ENCODE results near the gene FOXJ1. TPM values are rescaled to one million over a fixed set of nuclear protein-coding genes. Genes with fewer than 3 reads are reported as not detected.

The FOXJ1 gene
- polyA plus RNA-seq, 2 of the 4 experiments (the other 2 are of a cell fraction) = 0.09 to 0.50 TPM

DNA sequence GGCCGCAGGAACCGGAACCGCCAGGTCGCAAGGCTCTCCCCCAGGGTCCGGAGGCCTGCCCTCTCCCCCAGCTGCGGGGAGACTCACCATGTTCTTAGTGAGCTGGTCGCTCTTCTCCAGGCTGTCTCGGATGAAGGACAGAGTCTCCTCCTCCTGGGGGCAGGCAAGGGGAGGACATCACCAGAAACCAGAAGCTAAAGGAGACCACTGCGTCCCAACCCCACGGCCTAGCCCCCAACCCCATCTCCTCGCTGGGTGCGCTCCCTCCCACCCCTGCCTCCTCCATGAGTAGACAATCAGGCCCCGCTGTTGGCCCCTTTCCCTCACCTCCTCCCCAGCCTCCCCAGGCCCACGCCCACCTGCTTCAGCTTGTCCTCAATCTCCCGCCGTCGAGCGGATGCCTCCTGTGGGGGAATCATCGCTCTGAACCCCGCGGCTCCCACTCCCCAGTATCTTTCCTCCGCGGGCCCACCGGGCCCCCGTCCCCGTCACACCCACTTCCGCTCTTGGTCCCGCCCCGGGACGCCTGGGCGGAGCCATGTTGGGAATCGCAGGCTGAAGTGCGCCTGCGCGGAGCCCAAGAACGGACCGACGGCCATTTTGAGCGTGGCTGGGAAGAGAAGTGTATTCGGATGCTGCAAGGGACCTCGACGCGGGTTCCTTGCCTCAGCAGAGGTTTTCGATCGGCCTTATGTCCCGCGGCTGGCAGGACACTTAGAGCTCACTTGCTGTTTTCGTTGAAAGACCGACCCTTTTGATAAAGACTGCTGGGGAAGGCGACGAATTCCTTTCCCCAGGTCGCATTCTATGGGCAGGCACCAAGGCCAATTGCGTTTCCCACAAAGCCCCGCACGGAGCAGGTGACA lies 37.5 kb downstream of the FOXJ1 start, which contains the start of gene EXOC7 (continued):
- TF ChIP-seq CBX2 (IDR thresholded peaks at IDR 0.05; ENCODE audit: borderline replicate concordance, low read depth) = no peak
- TF ChIP-seq, protein P1, sequence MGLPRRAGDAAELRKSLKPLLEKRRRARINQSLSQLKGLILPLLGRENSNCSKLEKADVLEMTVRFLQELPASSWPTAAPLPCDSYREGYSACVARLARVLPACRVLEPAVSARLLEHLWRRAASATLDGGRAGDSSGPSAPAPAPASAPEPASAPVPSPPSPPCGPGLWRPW (IDR thresholded peaks at IDR 0.05) = no peak
- peak; percentile 79 for TF ChIP-seq HOXB13 (CRISPR knock-in tag; IDR thresholded peaks at IDR 0.05; ENCODE audit: low read depth)
- no peak for TF ChIP-seq RCOR1 (IDR thresholded peaks at IDR 0.05; ENCODE audit: low read depth, low read length)
- peak; percentile 1 for TF ChIP-seq ZFP36 (IDR thresholded peaks at IDR 0.05; ENCODE audit: borderline replicate concordance, partially characterized antibody)

DNA sequence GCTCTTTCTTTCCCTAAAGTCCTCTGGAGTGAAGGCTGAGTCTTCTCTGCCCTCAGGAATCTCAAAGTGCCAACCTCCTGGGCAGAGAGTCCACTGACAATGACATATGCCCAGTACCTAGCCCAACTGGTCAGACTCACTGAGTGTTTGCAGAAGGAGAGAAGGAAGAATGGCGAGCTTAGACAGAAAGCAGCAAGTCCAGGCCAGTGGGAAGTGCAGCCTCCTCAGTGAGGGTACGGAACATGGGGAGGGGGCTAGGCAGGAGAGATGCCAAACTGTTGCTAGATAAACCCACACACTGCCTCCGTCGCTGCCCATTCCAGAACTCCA lies 38.1 kb downstream of the FOXJ1 start:
- ATAC-seq (peak; percentile 14 to 17; a peak in 3 of 6 replicates), FAIRE-seq (no peak), DNase-seq (ENCODE audit: low read depth in 1 of 2, low spot score in 1 of 2) (no peak)
- WGBS (ENCODE audit: missing lambda C conversion rate) = 6% methylated on average over 4 of the region's 4 CpGs
- ChIA-PET POLR2A (interaction anchor here (1.1 to 1.2 kb wide), 2 partner anchors 23 to 248 kb away, joined by 4 to 5 read pairs; partner anchors contain the start of gene WBP2), CTCF (interaction anchor here (0.6 to 38.7 kb wide), 15 partner anchors 9 to 314 kb away, joined by 3 to 755 read pairs (median 6); partner anchors contain the start of gene ZACN)
- peak overlapping the region; percentile 82 for H3K4me2 ChIP-seq
- peak overlapping the region; percentile 69 for H3K4me3 ChIP-seq
- peaks cover 11% of the 10 kb centered on the region for H3K4me1 ChIP-seq
- TF ChIP-seq RARB (CRISPR knock-in tag; IDR thresholded peaks at IDR 0.05) (no peak), MYC (IDR thresholded peaks at IDR 0.05; ENCODE audit: borderline replicate concordance, low read length) (no peak), ZC3H11A (IDR thresholded peaks at IDR 0.05) (no peak), EHMT2 (IDR thresholded peaks at IDR 0.05; ENCODE audit: low read depth) (no peak), JUN (IDR thresholded peaks at IDR 0.05) (no peak), ZSCAN20 (CRISPR knock-in tag; IDR thresholded peaks at IDR 0.05) (no peak), HOXB5 (CRISPR knock-in tag; IDR thresholded peaks at IDR 0.05) (no peak), NFE2L2 (conservative IDR thresholded peaks at IDR 0.05; ENCODE audit: low read length) (no peak)
- H3K27ac ChIP-seq = peak overlapping the region; percentile 84 to 87
- H3K9me3 ChIP-seq = no peaks in the 10 kb centered on the region

DNA sequence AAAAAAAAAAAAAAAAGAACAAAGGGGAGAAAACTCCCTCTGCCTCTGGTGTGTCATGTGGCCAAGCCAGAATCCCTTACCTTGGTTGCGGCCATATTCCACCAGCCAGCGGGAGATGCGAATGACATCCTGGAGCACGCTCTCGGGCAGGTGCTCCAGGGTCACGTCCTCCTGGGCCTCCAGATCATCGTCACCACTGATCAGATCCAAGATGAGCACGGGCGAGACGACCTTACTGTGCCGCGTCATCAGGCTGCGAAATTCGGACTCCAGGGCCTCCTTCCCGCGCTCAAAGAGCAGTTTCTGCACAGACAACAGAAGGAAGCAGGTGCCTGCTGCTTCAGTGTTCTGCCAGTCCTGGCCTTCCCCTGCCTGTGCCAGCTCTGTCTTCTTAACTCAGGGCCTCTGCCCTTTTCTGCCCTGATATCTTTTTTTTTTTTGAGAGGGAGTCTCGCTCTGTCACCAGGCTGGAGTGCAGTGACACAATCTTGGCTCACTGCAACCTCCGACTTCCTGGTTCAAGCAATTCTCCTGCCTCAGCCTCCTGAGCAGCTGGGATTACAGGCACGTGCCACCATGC lies 43.2 kb downstream of the FOXJ1 start:
- CTCF ChIA-PET = interaction anchor here (1.5 kb wide), 1 partner anchor 25 kb away, joined by 4 read pairs; no protein-coding TSS in a partner anchor
- H3K4me2 ChIP-seq = no peak overlapping the region
- no peak for FAIRE-seq
- H3K27ac ChIP-seq = no peak overlapping the region
- WGBS (ENCODE audit: missing lambda C conversion rate) = 97% methylated on average over 19 of the region's 19 CpGs
- POLR2A ChIA-PET = no interaction called here
- DNase-seq (ENCODE audit: low read depth in 1 of 2, low spot score in 1 of 2) = no peak
- H3K4me1 ChIP-seq = peaks cover 5% of the 10 kb centered on the region; the same call in 2 of the 3 replicates
- ATAC-seq = no peak
- no peak for TF ChIP-seq MYC (IDR thresholded peaks at IDR 0.05; ENCODE audit: borderline replicate concordance, low read length)
- no peak for TF ChIP-seq KDM1A (IDR thresholded peaks at IDR 0.05; ENCODE audit: low read depth)
- no peak for TF ChIP-seq RARB (CRISPR knock-in tag; IDR thresholded peaks at IDR 0.05)
- TF ChIP-seq NPAS2 (CRISPR knock-in tag; IDR thresholded peaks at IDR 0.05; ENCODE audit: borderline replicate concordance) = no peak
- H3K9me3 ChIP-seq = no peaks in the 10 kb centered on the region
- no peak overlapping the region for H3K4me3 ChIP-seq

DNA sequence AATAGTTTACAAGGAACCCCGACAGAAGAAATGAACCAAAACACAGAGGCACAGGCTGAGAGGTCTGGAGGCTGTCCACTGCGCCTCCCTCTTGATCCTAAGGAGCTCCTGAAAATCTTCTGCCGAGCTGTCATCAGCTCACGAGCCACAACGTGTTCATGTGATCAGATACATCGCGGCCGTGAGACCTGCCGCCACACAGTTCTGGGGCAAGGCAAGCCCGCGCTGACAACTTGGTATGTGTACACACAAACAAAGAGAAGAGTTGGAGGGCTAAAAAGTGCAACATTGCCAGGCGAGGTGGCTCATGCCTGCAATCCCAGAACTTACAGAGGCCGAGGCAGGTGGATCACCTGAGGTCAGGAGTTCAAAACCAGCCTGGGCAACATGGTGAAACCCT lies 45.1 kb downstream of the FOXJ1 start:
- no peak for TF ChIP-seq CBX8 (IDR thresholded peaks at IDR 0.05)
- TF ChIP-seq HOXB13 (CRISPR knock-in tag; IDR thresholded peaks at IDR 0.05; ENCODE audit: low read depth) = no peak
- H3K9me3 ChIP-seq = no peaks in the 10 kb centered on the region
- no peaks in the 10 kb centered on the region for H3K4me1 ChIP-seq
- WGBS (ENCODE audit: missing lambda C conversion rate) = 96% methylated on average over 13 of the region's 13 CpGs
- FAIRE-seq (no peak), ATAC-seq (no peak), DNase-seq (ENCODE audit: low read depth in 1 of 2, low spot score in 1 of 2) (no peak)
- ChIA-PET POLR2A (interaction anchor here (1.5 kb wide), 1 partner anchor 16 kb away, joined by 4 read pairs; the partner anchor contains the start of gene ZACN), CTCF (interaction anchor here (0.6 to 2.4 kb wide), 11 partner anchors 8 to 1738 kb away, joined by 3 to 10 read pairs (median 4); partner anchors contain the start of gene EXOC7)
- no peak overlapping the region for H3K4me3 ChIP-seq
- no peak overlapping the region for H3K4me2 ChIP-seq
- H3K27ac ChIP-seq = no peak overlapping the region

DNA sequence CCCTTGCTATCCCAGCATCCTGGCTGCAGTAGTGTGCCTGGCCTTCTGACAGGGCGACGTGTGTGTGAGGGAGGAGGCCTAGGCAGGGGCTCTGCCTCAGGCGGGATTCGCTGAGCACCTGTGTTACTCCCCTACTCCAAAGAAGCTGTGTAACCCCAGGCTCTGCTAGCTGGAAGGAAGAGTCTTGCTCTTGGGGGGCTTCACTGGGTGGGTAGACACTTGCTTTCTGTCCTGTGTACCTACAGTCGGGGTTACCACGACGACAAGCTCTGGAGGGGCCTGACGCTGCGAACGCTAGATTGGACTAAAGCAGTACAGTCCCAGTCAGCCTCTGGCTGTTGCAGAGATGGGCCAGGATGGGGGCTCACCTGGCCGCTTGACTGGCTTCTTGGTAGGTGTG lies 47.0 kb downstream of the FOXJ1 start:
- TF ChIP-seq, protein P2, sequence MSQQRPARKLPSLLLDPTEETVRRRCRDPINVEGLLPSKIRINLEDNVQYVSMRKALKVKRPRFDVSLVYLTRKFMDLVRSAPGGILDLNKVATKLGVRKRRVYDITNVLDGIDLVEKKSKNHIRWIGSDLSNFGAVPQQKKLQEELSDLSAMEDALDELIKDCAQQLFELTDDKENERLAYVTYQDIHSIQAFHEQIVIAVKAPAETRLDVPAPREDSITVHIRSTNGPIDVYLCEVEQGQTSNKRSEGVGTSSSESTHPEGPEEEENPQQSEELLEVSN (IDR thresholded peaks at IDR 0.05; ENCODE audit: borderline replicate concordance, low read depth) = no peak
- ChIA-PET CTCF (interaction anchor here (0.6 to 3.4 kb wide), 6 partner anchors 10 to 189 kb away, joined by 3 to 12 read pairs (median 8); partner anchors contain the start of genes EXOC7 and MRPL38), POLR2A (no interaction called here)
- DNase-seq (ENCODE audit: low read depth in 1 of 2, low spot score in 1 of 2) (no peak), ATAC-seq (no peak), FAIRE-seq (no peak)
- H3K4me3 ChIP-seq = no peak overlapping the region
- H3K27ac ChIP-seq = no peak overlapping the region
- 97% methylated on average over 11 of the region's 11 CpGs for WGBS (ENCODE audit: missing lambda C conversion rate)
- H3K4me2 ChIP-seq = no peak overlapping the region
- H3K4me1 ChIP-seq = no peaks in the 10 kb centered on the region
- H3K9me3 ChIP-seq = no peaks in the 10 kb centered on the region
